H9 (cell line): ENCODE measurements around the gene RPS6KB1. TPM values are rescaled to one million over a fixed set of nuclear protein-coding genes. Genes with fewer than 3 reads are reported as not detected.

ENCODE experiments used
- DNase-seq: peaks from one replicate; pipeline ENCODE4 v3.0.0-alpha.2; 2017
- H2AFZ ChIP-seq: one replicate; pipeline ENCODE4 v1.6.1; 2013; ENCODE audit warnings: mild to moderate bottlenecking, low read length, control low read depth, moderate library complexity
- H2AK5ac ChIP-seq: 2 replicates; pipeline ENCODE4 v1.6.1; 2013; ENCODE audit warnings: low read length, control low read depth, mixed read lengths; ENCODE audit not compliant: insufficient read length
- H2BK120ac ChIP-seq: one replicate; pipeline ENCODE4 v1.6.1; 2013; ENCODE audit warnings: low read depth, mild to moderate bottlenecking, low read length, control low read depth, inconsistent platforms; ENCODE audit not compliant: poor library complexity, severe bottlenecking
- H2BK12ac ChIP-seq: 2 replicates; pipeline ENCODE4 v1.6.1; 2013; ENCODE audit warnings: low read length, control low read depth, mixed read lengths, low read depth; ENCODE audit not compliant: insufficient read length
- H2BK15ac ChIP-seq: 2 replicates; pipeline ENCODE4 v1.6.1; 2013; ENCODE audit warnings: low read depth, low read length, control low read depth
- H2BK20ac ChIP-seq: one replicate; pipeline ENCODE4 v1.6.1; 2013; ENCODE audit warnings: low read depth, mild to moderate bottlenecking, low read length, control low read depth, inconsistent platforms; ENCODE audit not compliant: poor library complexity, severe bottlenecking
- H2BK5ac ChIP-seq: 2 replicates; pipeline ENCODE4 v1.6.1; 2013; ENCODE audit warnings: low read length, control low read depth, mixed read lengths; ENCODE audit not compliant: insufficient read length
- H3K14ac ChIP-seq: 2 replicates; pipeline ENCODE4 v1.6.1; 2013; ENCODE audit warnings: low read length, control low read depth; ENCODE audit not compliant: insufficient read depth
- H3K18ac ChIP-seq: 2 replicates; pipeline ENCODE4 v1.6.1; 2013; ENCODE audit warnings: low read depth, mild to moderate bottlenecking, mixed read lengths, low read length, control low read depth; ENCODE audit not compliant: insufficient read length
- H3K23ac ChIP-seq: 2 replicates; pipeline ENCODE4 v1.6.1; 2013; ENCODE audit warnings: low read length, control low read depth, mixed read lengths, low read depth; ENCODE audit not compliant: insufficient read length
- H3K23me2 ChIP-seq: 2 replicates; pipeline ENCODE4 v1.6.1; 2013; ENCODE audit warnings: low read depth, mild to moderate bottlenecking, mixed read lengths, low read length, control low read depth; ENCODE audit not compliant: insufficient read length, poor library complexity, severe bottlenecking
- H3K27ac ChIP-seq: 2 replicates; pipeline ENCODE4 v1.5.1; 2013; ENCODE audit warnings: low read length, control low read depth, mixed read lengths, low read depth; ENCODE audit not compliant: insufficient read length
- H3K27me3 ChIP-seq: 2 replicates; pipeline ENCODE4 v1.6.1; 2013; ENCODE audit warnings: low read length, control low read depth, inconsistent platforms; ENCODE audit not compliant: insufficient read depth
- H3K4ac ChIP-seq: 2 replicates; pipeline ENCODE4 v1.6.1; 2013; ENCODE audit warnings: low read depth, mild to moderate bottlenecking, control low read depth, inconsistent platforms, low read length, moderate library complexity
- H3K4me1 ChIP-seq: 2 replicates; pipeline ENCODE4 v1.6.1; 2013; ENCODE audit warnings: low read length, control low read depth, inconsistent platforms; ENCODE audit not compliant: insufficient read depth
- H3K4me2 ChIP-seq: 2 replicates; pipeline ENCODE4 v1.6.1; 2013; ENCODE audit warnings: low read length, control low read depth, mixed read lengths; ENCODE audit not compliant: insufficient read length, insufficient read depth
- H3K56ac ChIP-seq: 2 replicates; pipeline ENCODE4 v1.6.1; 2013; ENCODE audit warnings: low read depth, mild to moderate bottlenecking, mixed read lengths, low read length, control low read depth; ENCODE audit not compliant: insufficient read length
- H3K79me1 ChIP-seq: 2 replicates; pipeline ENCODE4 v1.6.1; 2013; ENCODE audit warnings: low read depth, mild to moderate bottlenecking, moderate library complexity, low read length, control low read depth, inconsistent platforms; ENCODE audit not compliant: insufficient read depth, poor library complexity, severe bottlenecking
- H3K79me2 ChIP-seq: 2 replicates; pipeline ENCODE4 v1.6.1; 2013; ENCODE audit warnings: low read length, control low read depth, inconsistent platforms; ENCODE audit not compliant: insufficient read depth
- H3K9ac ChIP-seq: 2 replicates; pipeline ENCODE4 v1.6.1; 2013; ENCODE audit warnings: low read length, control low read depth, mixed read lengths; ENCODE audit not compliant: insufficient read length; ENCODE audit errors: extremely low read depth
- H3K9me3 ChIP-seq: one replicate; pipeline ENCODE4 v1.6.1; 2013; ENCODE audit warnings: low read depth, low read length, inconsistent platforms; ENCODE audit not compliant: control insufficient read depth
- H3T11ph ChIP-seq: one replicate; pipeline ENCODE4 v1.6.1; 2013; ENCODE audit warnings: mild to moderate bottlenecking, low read length, control low read depth, inconsistent platforms
- H4K20me1 ChIP-seq: one replicate; pipeline ENCODE4 v1.6.1; 2013; ENCODE audit not compliant: control insufficient read depth, insufficient read length, insufficient read depth
- H4K5ac ChIP-seq: 2 replicates; pipeline ENCODE4 v1.6.1; 2013; ENCODE audit warnings: low read depth, mild to moderate bottlenecking, mixed read lengths, low read length, control low read depth; ENCODE audit not compliant: insufficient read length
- H4K8ac ChIP-seq: replicated peaks from 2 replicates; pipeline ENCODE4 v1.6.1; 2013; ENCODE audit warnings: low read length, control low read depth, mixed read lengths, low read depth; ENCODE audit not compliant: insufficient read length
- H4K91ac ChIP-seq: 2 replicates; pipeline ENCODE4 v1.6.1; 2013; ENCODE audit warnings: low read depth, mild to moderate bottlenecking, moderate library complexity, mixed read lengths, low read length, control low read depth; ENCODE audit not compliant: insufficient read length
- H3K27ac Mint-ChIP-seq, 3 experiments: 2 replicates in 2 of 3; 3 replicates in 1 of 3; pipeline ENCODE4 v1.8.0; 2020 to 2021; ENCODE audit warnings: mixed read lengths in 3 of 3, mild to moderate bottlenecking in 1 of 3, moderate library complexity in 1 of 3
- H3K27me3 Mint-ChIP-seq: 2 replicates; pipeline ENCODE4 v1.8.0; 2021; ENCODE audit warnings: low read depth, mild to moderate bottlenecking, moderate library complexity, mixed read lengths
- H3K36me3 Mint-ChIP-seq, 3 experiments: 2 replicates in 2 of 3; 3 replicates in 1 of 3; pipeline ENCODE4 v1.8.0; 2020 to 2021; ENCODE audit warnings: low read depth in 3 of 3, mixed read lengths in 3 of 3; ENCODE audit not compliant: insufficient read depth in 1 of 3
- H3K4me1 Mint-ChIP-seq, 2 experiments: 2 replicates each; pipeline ENCODE4 v1.8.0; 2020; ENCODE audit warnings: mixed read lengths in 2 of 2
- H3K4me3 Mint-ChIP-seq, 2 experiments: 2 replicates in 1 of 2; 3 replicates in 1 of 2; pipeline ENCODE4 v1.8.0; 2020 to 2021; ENCODE audit warnings: mild to moderate bottlenecking in 2 of 2, mixed read lengths in 2 of 2, moderate library complexity in 1 of 2
- H3K9me3 Mint-ChIP-seq, 2 experiments: 2 replicates in 1 of 2; 3 replicates in 1 of 2; pipeline ENCODE4 v1.8.0; 2020; ENCODE audit warnings: mild to moderate bottlenecking in 2 of 2, mixed read lengths in 2 of 2, moderate library complexity in 1 of 2
- WGBS: extraction: QIAGEN DNeasy Blood & Tissue Kit; methylation state at CpG from one replicate; pipeline ENCODE4 v1.1.7; 2013; ENCODE audit warnings: missing lambda C conversion rate, low lambda C conversion rate, mixed read lengths; ENCODE audit not compliant: insufficient read length; ENCODE audit errors: extremely low coverage; 5-methylcytosine and 5-hydroxymethylcytosine counted together
- total RNA-seq: library from RNA; stranded (reverse); gene quantifications from 2 replicates; pipeline ENCODE4 v1.2.1, GENCODE V29; 2021
- TF ChIP-seq, protein P1 (sequence below): fragments of 200-600 bp; sonication (generic); conservative IDR thresholded peaks from 3 replicates; pipeline ENCODE4 v1.8.0; 2021; ENCODE audit warnings: antibody characterized with exemption, mild to moderate bottlenecking

The RPS6KB1 gene
- total RNA-seq, 1 experiment from 2014 or later = 36.1 TPM

DNA sequence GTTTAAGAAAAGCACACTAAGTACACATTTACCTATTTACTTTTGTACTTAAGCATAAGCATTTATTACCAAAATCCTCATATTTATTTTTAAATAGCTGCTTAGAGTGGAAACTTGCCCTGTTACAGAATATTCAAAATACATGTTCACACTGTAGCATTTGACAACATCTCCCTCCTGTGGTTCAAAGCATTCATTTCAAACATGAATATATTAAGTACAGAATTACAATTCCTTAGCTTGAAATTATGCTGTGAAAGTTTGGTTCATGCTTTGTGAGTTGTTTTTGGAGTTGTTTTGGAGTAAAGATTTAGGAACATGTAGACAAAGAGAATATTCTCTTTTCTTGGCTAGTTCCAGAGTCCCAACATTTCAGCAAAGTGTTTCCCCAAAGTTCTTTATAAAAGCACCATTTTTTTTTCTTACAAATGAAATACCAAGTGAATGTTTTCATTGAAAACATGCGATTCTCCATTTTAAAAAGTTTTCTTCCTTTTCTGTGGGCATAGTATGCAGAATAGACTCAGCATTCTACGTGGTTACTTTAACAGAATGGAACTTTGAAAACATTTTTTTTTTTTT, 33.4 kb upstream of the RPS6KB1 start:
- WGBS = no CpG with 5 or more reads among the region's 2 CpGs
- Histone ChIP-seq H2BK5ac (no peak overlapping the region), H2BK12ac (no peak overlapping the region), H4K20me1 (no peaks in the 10 kb centered on the region), H2BK20ac (no peak overlapping the region), H2AK5ac (no peak overlapping the region), H3K9ac (no peak overlapping the region), H3K18ac (no peak overlapping the region), H4K8ac (no peak overlapping the region), H3T11ph (no peak overlapping the region), H3K27ac (no peak overlapping the region), H3K79me1 (no peaks in the 10 kb centered on the region), H3K23me2 (no peaks in the 10 kb centered on the region), H4K5ac (no peak overlapping the region), H3K9me3 (no peaks in the 10 kb centered on the region), H3K79me2 (no peaks in the 10 kb centered on the region), H3K56ac (no peak overlapping the region), H3K14ac (no peak overlapping the region), H4K91ac (no peak overlapping the region), H2AFZ (no peak overlapping the region), H2BK120ac (no peak overlapping the region), H3K27me3 (no peaks in the 10 kb centered on the region), H3K23ac (no peak overlapping the region), H3K4me2 (no peak overlapping the region), H3K4ac (no peak overlapping the region), H2BK15ac (no peak overlapping the region), H3K4me1 (peaks cover 3% of the 10 kb centered on the region; the same call in 1 of the 2 replicates)
- TF ChIP-seq, protein P1, sequence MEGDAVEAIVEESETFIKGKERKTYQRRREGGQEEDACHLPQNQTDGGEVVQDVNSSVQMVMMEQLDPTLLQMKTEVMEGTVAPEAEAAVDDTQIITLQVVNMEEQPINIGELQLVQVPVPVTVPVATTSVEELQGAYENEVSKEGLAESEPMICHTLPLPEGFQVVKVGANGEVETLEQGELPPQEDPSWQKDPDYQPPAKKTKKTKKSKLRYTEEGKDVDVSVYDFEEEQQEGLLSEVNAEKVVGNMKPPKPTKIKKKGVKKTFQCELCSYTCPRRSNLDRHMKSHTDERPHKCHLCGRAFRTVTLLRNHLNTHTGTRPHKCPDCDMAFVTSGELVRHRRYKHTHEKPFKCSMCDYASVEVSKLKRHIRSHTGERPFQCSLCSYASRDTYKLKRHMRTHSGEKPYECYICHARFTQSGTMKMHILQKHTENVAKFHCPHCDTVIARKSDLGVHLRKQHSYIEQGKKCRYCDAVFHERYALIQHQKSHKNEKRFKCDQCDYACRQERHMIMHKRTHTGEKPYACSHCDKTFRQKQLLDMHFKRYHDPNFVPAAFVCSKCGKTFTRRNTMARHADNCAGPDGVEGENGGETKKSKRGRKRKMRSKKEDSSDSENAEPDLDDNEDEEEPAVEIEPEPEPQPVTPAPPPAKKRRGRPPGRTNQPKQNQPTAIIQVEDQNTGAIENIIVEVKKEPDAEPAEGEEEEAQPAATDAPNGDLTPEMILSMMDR = no peak; the same call in 2 of the 3 replicates
- no peaks in the 10 kb centered on the region for H3K27me3 Mint-ChIP-seq
- H3K36me3 Mint-ChIP-seq = peaks cover 24 to 37% (median 32%) of the 10 kb centered on the region in 3 experiments
- peaks cover 6 to 10% of the 10 kb centered on the region in 2 experiments for H3K4me1 Mint-ChIP-seq
- DNase-seq = no peak
- H3K27ac Mint-ChIP-seq = 0 out of 7 replicates have a peak overlapping the region, but pooled peaks of 1 of the 3 experiments have one; percentile 59
- H3K9me3 Mint-ChIP-seq = no peaks in the 10 kb centered on the region
- H3K4me3 Mint-ChIP-seq = no peak overlapping the region
